Smooth muscle cell (in vitro differentiated cells): Measurements from ENCODE around the gene KCNJ6. TPM values are rescaled to one million over a fixed set of nuclear protein-coding genes. Genes with fewer than 3 reads are reported as not detected.
A peak's percentile ranks its signal among the peaks of the same experiment; 100 is the strongest.

Experiments
- DNase-seq: peaks from one replicate; lab custom pipeline; 2025; ENCODE audit not compliant: unreplicated experiment; lab: John Stamatoyannopoulos, UW
- H2AFZ ChIP-seq: fragments of 200-600 bp; sonication (generic); 2 replicates; pipeline ENCODE4 v1.6.0; 2016; ENCODE audit warnings: antibody characterized with exemption, low read depth, mild to moderate bottlenecking
- H3F3A ChIP-seq: fragments of 200-600 bp; sonication (generic); 2 replicates; pipeline ENCODE4 v1.6.0; 2017; ENCODE audit warnings: antibody characterized with exemption, low read depth
- H3K27ac ChIP-seq: fragments of 200-600 bp; sonication (generic); 2 replicates; pipeline ENCODE4 v1.5.1; 2016; ENCODE audit warnings: low read depth, mild to moderate bottlenecking
- H3K27me3 ChIP-seq: fragments of 200-600 bp; sonication (generic); 2 replicates; pipeline ENCODE4 v1.6.1; 2016; ENCODE audit warnings: low read depth, mild to moderate bottlenecking
- H3K36me3 ChIP-seq: fragments of 200-600 bp; sonication (generic); 2 replicates; pipeline ENCODE4 v1.5.1; 2016; ENCODE audit warnings: low read depth
- H3K4me1 ChIP-seq: fragments of 200-600 bp; sonication (generic); 2 replicates; pipeline ENCODE4 v1.5.1; 2016; ENCODE audit warnings: low read depth
- H3K4me2 ChIP-seq: fragments of 200-600 bp; sonication (generic); 2 replicates; pipeline ENCODE4 v1.6.0; 2016; ENCODE audit warnings: mild to moderate bottlenecking
- H3K4me3 ChIP-seq: fragments of 200-600 bp; sonication (generic); 2 replicates; pipeline ENCODE4 v1.5.1; 2016; ENCODE audit warnings: mild to moderate bottlenecking
- H3K79me2 ChIP-seq: fragments of 200-600 bp; sonication (generic); 2 replicates; pipeline ENCODE4 v1.6.0; 2016; ENCODE audit warnings: low read depth, mild to moderate bottlenecking
- H3K9ac ChIP-seq: fragments of 200-600 bp; sonication (generic); 2 replicates; pipeline ENCODE4 v1.6.0; 2016; ENCODE audit warnings: low read depth
- H3K9me3 ChIP-seq: fragments of 200-600 bp; sonication (generic); replicated peaks from 2 replicates; pipeline ENCODE4 v1.5.1; 2016; ENCODE audit warnings: low read depth
- H4K20me1 ChIP-seq: fragments of 200-600 bp; sonication (generic); 2 replicates; pipeline ENCODE4 v1.6.0; 2016; ENCODE audit warnings: low read depth
- WGBS: methylation state at CpG from one replicate; pipeline ENCODE4 v1.1.7; 2016; ENCODE audit warnings: low lambda C conversion rate; 5-methylcytosine and 5-hydroxymethylcytosine counted together
- polyA plus RNA-seq: library from polyadenylated mRNA; unstranded; fragments of >200 nt; fragmentation: Nextera tagmentation; extraction: Ambion mirVana; gene quantifications from 2 replicates; pipeline ENCODE4 v1.2.1, GENCODE V29; 2016
- total RNA-seq: library from RNA; depleted of rRNA; stranded (reverse); fragments of >200 nt; gene quantifications from 2 replicates; pipeline ENCODE4 v1.2.3, GENCODE V29; 2014
- TF ChIP-seq, protein P1 (sequence below): fragments of 200-600 bp; sonication (generic); IDR thresholded peaks from 2 replicates; pipeline ENCODE4 v1.5.1; 2017; ENCODE audit warnings: borderline replicate concordance, mild to moderate bottlenecking, antibody characterized with exemption; ENCODE audit not compliant: insufficient read depth, poor library complexity, severe bottlenecking

KCNJ6 gene
- total and polyA plus RNA-seq, 2 experiments from 2014 or later: 0.15 to 0.27 TPM

- no peak overlapping the region for H3K27ac ChIP-seq
Measured at GRCh38 chr21:37848721-37849490, 67.4 kb downstream of the KCNJ6 start.

GRCh38 chr21:37845535-37845934, 70.7 kb downstream of the KCNJ6 start:
- peaks cover 5% of the 10 kb centered on the region for H3K4me1 ChIP-seq
- no peak overlapping the region for H3K4me3 ChIP-seq
- TF ChIP-seq, protein P1, sequence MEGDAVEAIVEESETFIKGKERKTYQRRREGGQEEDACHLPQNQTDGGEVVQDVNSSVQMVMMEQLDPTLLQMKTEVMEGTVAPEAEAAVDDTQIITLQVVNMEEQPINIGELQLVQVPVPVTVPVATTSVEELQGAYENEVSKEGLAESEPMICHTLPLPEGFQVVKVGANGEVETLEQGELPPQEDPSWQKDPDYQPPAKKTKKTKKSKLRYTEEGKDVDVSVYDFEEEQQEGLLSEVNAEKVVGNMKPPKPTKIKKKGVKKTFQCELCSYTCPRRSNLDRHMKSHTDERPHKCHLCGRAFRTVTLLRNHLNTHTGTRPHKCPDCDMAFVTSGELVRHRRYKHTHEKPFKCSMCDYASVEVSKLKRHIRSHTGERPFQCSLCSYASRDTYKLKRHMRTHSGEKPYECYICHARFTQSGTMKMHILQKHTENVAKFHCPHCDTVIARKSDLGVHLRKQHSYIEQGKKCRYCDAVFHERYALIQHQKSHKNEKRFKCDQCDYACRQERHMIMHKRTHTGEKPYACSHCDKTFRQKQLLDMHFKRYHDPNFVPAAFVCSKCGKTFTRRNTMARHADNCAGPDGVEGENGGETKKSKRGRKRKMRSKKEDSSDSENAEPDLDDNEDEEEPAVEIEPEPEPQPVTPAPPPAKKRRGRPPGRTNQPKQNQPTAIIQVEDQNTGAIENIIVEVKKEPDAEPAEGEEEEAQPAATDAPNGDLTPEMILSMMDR: no peak

More at GRCh38 chr21:37848721-37849490, 67.4 kb downstream of the KCNJ6 start:
- Histone ChIP-seq H3K9ac (no peak overlapping the region), H3K27me3 (no peaks in the 10 kb centered on the region), H3K4me1 (peaks cover 5% of the 10 kb centered on the region), H3K9me3 (no peaks in the 10 kb centered on the region), H3K4me3 (no peak overlapping the region), H3K36me3 (no peaks in the 10 kb centered on the region), H4K20me1 (no peaks in the 10 kb centered on the region), H3F3A (no peaks in the 10 kb centered on the region), H3K79me2 (no peaks in the 10 kb centered on the region), H2AFZ (no peak overlapping the region), H3K4me2 (peak overlapping the region; percentile 44)
- TF ChIP-seq, protein P1: no peak
- WGBS: 86% methylated on average over 7 of the region's 7 CpGs
- no peak for DNase-seq

GRCh38 chr21:37843191-37843590, 73.1 kb downstream of the KCNJ6 start:
- 76% methylated on average over 1 of the region's 1 CpG for WGBS
- no peak overlapping the region for H3K4me3 ChIP-seq
- no peaks in the 10 kb centered on the region for H4K20me1 ChIP-seq
- H3K9ac ChIP-seq: no peak overlapping the region
- H2AFZ ChIP-seq: no peak overlapping the region
- DNase-seq: no peak
- no peak overlapping the region for H3K27ac ChIP-seq
- no peaks in the 10 kb centered on the region for H3K79me2 ChIP-seq
- TF ChIP-seq, protein P1: no peak
- no peaks in the 10 kb centered on the region for H3K27me3 ChIP-seq
- no peaks in the 10 kb centered on the region for H3K36me3 ChIP-seq
- H3K4me2 ChIP-seq: no peak overlapping the region
- no peaks in the 10 kb centered on the region for H3K9me3 ChIP-seq
- H3F3A ChIP-seq: no peaks in the 10 kb centered on the region
- H3K4me1 ChIP-seq: no peaks in the 10 kb centered on the region

More at GRCh38 chr21:37845535-37845934, 70.7 kb downstream of the KCNJ6 start:
- Histone ChIP-seq H3K4me2 (no peak overlapping the region), H3K27ac (no peak overlapping the region), H3K36me3 (no peaks in the 10 kb centered on the region), H3F3A (no peaks in the 10 kb centered on the region), H3K27me3 (no peaks in the 10 kb centered on the region), H2AFZ (no peak overlapping the region), H3K9ac (no peak overlapping the region), H3K79me2 (no peaks in the 10 kb centered on the region), H4K20me1 (no peaks in the 10 kb centered on the region), H3K9me3 (no peaks in the 10 kb centered on the region)
- WGBS: 80% methylated on average over 3 of the region's 3 CpGs
- no peak for DNase-seq
